ELR (cell line): ENCODE data around the gene SLC7A14.
A peak's percentile ranks its signal among the peaks of the same experiment; 100 is the strongest.

Experiments
- DNase-seq: peaks from one replicate; pipeline ENCODE4 v3.0.0-alpha.2; 2015; ENCODE audit warnings: low read depth

SLC7A14 gene

GRCh38 chr3:170534227-170534626 is 51.6 kb downstream of the SLC7A14 start:
- peak; percentile 22 for DNase-seq

- no peak for DNase-seq
Observed at GRCh38 chr3:170532573-170532972, 53.3 kb downstream of the SLC7A14 start.

DNA sequence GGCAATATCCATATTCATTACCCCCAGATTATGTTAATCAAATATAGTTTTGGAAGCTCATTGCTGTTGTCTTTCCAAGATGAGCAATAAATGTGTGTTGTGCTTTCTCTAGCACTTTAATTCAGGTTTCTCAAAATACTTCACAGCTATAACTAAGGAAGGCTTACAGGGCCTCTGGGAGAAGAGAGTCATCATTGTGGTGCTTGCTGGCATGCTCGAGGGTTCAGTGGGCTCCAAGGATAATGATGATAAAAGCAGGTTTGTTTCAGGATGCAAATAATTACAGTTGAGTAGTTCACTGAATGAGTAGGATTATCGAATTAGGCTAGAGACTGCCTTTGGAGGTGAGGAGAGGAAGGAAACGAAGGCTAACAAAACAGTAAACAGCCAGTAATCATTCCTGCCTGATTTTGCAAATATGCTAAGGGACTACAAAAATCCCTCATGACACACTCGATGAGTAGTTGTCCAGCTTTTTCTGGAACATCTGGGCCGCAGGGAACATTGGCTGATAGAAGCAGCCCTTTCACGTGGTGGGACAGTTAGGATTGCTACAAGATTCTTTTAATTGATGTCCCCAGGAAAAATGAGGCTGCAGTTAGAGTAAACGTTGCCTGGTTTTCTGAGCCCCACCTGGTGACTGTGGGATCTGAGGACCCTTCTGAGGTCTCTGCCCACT is 54.1 kb downstream of the SLC7A14 start:
- no peak for DNase-seq

- DNase-seq: no peak
Observed at GRCh38 chr3:170531054-170531453, 54.8 kb downstream of the SLC7A14 start.

DNA sequence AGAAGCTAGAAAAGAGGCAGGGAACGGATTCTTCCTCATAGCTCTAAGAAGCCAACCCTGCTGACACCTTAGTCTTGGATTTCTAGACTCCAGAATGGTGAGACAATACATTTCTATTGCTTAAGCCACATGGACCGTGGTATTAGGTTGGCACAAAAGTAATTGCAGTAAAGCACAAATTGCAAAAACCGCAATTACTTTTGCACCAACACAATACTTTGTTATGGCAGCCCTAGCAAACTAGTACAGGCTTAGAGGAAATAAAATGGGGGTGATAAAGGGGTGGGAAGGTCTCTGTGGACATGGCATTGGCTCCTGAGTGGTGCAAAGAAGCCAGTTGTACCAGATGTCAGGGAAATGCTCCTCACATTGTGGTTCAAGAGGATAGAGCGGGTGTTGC is 56.0 kb downstream of the SLC7A14 start:
- no peak for DNase-seq

GRCh38 chr3:170529346-170529745 is 56.5 kb downstream of the SLC7A14 start:
- DNase-seq: no peak

DNA sequence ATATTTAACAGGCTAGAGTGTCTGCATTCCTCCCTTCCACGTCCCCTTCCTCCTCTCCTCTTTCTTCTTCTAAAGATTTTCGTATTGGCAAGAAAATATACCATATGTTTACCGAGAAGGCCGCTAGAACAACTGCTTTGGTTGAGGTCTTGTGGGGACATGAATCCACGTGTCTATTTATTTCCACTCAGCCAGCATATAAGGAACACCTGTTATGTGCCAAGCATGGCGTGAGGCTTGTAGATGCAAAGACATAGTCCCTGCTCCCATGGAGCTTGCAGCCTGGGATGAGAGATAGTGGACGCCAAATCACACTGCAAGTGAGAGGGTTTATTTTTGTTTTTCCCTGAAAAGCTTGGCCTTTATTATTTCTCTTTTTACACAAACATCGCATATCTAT is 57.1 kb downstream of the SLC7A14 start:
- no peak for DNase-seq

- DNase-seq: no peak
Observed at GRCh38 chr3:170524073-170524472, 61.8 kb downstream of the SLC7A14 start.

DNA sequence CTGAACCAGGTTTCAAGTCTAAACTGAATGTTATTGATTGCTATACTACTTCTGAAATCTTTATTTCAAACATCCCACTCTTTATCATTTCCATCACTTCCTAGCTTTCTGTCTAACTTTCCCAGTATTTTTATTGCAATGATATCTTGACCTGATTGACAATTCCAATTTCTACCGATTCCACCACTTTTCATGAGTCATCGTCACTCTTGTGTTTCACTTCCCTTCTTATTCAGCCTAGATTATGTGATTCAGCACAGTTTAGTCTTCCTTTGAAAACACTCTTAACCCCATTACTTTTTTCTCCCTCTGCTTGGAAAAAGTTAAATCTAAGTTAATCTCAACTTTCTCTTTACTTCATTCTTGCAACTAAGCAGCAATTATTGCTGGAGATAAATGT is 62.6 kb downstream of the SLC7A14 start:
- DNase-seq: peak; percentile 80

GRCh38 chr3:170522201-170522600 is 63.7 kb downstream of the SLC7A14 start:
- no peak for DNase-seq

- DNase-seq: no peak
Observed at GRCh38 chr3:170520996-170521395, 64.9 kb downstream of the SLC7A14 start.

GRCh38 chr3:170517242-170517945 is 68.5 kb downstream of the SLC7A14 start:
- peak; percentile 44 for DNase-seq

DNA sequence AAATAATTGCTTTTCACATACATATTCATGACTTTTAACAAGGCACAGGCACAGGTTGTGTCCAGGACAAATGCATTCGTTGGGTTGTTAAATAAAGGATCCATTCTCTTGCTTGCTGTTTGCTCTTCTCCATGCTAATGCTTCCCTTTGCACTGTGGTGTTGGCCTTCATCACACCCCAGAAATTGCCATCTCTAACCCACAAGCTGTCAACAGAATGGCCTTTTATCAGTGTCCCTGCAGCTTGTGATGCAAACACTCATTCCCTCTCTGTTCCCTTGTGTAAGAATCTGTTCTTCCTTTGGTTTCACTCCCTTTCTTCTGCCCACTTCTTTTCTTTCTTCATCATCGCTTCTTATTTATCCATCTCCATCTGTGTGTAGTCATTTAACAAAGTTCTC is 72.2 kb downstream of the SLC7A14 start:
- DNase-seq: no peak

GRCh38 chr3:170511371-170511770 is 74.5 kb downstream of the SLC7A14 start:
- DNase-seq: no peak

DNA sequence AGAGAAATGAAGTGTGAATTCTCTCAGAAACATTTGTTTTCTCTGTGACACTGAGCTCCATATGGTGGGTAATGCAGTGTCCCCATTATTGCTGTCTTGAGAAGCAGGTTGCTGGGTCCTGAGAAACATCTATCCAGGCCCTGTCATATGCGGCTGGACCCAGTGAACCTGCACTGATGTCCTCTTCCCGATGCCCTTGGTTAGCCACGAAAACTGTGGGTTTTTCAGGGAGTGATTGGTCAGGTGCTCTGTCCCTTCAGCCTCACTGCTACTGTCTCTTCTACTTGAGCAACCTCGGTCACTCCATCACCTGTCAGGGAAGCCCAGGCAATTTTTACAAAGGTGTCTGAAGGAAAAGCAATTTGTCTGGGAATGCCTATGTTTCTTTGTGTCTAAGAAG is 77.0 kb downstream of the SLC7A14 start:
- no peak for DNase-seq

DNA sequence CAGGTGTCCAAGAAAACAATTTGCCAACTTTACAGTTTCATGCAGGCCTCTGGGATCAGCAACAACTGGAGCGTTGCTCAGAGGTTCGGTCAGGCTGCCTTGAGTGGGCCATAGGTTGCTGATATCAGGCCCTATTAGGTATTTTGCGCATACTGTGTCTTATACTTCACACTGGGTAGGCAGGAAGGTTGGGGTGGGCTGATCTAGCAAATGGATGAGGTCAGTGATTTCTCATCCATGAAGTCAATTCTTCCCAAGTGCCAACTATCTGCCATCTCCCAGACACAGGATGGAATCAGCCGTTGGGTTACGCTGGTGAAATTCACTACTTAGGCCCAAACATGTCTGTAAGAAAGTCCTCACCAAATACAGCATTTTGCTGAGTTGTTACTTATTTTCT is 77.6 kb downstream of the SLC7A14 start:
- no peak for DNase-seq

DNA sequence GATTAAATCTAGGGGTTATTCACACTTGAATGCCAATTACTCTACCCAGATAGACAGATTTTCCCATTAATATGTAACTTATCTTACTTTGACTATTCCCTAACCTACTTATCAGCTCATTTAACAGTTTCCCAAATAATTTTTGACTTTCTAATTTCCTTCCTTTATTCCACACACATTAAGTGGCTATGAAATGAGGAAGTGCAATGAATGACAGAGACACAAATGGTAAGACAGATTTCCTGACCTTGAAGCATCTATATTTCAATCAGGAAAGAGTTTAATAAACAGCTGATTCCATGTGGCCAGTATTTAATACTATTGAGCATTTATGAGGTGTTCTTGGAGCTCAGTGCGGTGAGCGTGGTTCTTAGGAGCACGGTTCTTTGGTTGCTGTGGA is 78.8 kb downstream of the SLC7A14 start:
- DNase-seq: no peak

DNA sequence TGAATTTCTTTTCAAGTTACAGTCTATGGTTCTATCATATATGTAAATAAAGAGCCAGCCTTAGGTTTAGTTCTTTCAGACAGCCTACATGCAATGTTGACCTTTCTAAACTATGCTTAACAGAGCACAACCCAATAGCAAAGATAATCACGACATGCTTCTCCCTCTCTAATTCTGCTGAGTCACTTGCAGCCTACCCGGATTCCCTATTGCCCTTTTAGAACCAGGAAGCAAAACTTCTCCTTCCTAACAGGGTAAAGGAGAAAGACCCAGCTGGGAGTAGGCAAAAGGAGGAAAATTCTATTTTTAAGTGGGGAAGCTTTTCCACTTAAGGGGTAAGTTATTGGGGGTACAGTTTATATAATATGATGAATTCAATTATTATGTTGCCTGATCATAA is 79.3 kb downstream of the SLC7A14 start:
- peak; percentile 41 for DNase-seq

- no peak for DNase-seq
Observed at GRCh38 chr3:170502297-170502696, 83.6 kb downstream of the SLC7A14 start.

- no peak for DNase-seq
Observed at GRCh38 chr3:170500995-170501394, 84.9 kb downstream of the SLC7A14 start.

DNA sequence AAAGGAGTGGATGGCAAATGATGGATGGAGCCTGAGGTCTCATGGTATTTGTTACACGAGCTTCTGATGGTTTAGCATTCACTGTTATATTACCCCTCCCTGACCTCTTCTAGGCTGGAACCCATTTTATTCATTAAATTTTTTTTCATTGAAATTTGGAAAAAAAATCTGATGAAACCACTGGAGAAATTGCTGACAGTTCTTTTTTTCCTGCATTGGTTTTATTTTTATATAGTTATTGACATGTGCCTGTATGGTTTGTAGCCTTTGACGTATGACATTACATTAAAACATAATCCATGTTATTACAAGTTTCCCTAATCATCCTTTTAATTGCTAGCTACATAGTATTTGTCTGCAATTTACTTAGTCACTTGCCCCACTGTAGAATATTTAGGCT is 85.4 kb downstream of the SLC7A14 start:
- DNase-seq: no peak

GRCh38 chr3:170499562-170500156 is 86.2 kb downstream of the SLC7A14 start:
- DNase-seq: peak; percentile 58
